Gastrocnemius medialis (tissue), 4 donors: ENCODE data around the gene SUN1. TPM values are rescaled to one million over a fixed set of nuclear protein-coding genes. Genes with fewer than 3 reads are reported as not detected.

Source experiments
- ATAC-seq, 2 donors: fragments of 150-250 bp; one replicate each; pipeline ENCODE4 v1.9.1; 2016
- DNase-seq, 2 donors: peaks; one replicate each; pipeline ENCODE4 v3.0.0-alpha.2; 2019
- H3K27ac ChIP-seq, 4 donors: fragments of 200-600 bp; sonication (generic); 1 replicate in 1 of 4; 2 replicates in 3 of 4; pipeline ENCODE4 v1.5.1; 2016 to 2018; ENCODE audit warnings: mild to moderate bottlenecking in 2 of 4, moderate library complexity in 1 of 4
- H3K27me3 ChIP-seq, 3 donors: fragments of 200-600 bp; sonication (generic) in 2 of 3; 1 replicate in 1 of 3; 2 replicates in 2 of 3; pipeline versions ENCODE4 v1.5.1 to v1.6.0; 2016 to 2019; ENCODE audit warnings: mild to moderate bottlenecking in 1 of 3, moderate library complexity in 1 of 3
- H3K36me3 ChIP-seq, 2 donors: fragments of 200-600 bp; sonication (generic) in 1 of 2; one replicate each; pipeline ENCODE4 v1.5.1; 2017 to 2018
- H3K4me1 ChIP-seq, 2 donors: fragments of 200-600 bp; sonication (generic) in 1 of 2; one replicate each; pipeline ENCODE4 v1.5.1; 2016 to 2017; ENCODE audit warnings: mild to moderate bottlenecking in 2 of 2
- H3K4me3 ChIP-seq, 4 donors: fragments of 200-600 bp; sonication (generic) in 3 of 4; 1 replicate in 1 of 4; 2 replicates in 3 of 4; pipeline ENCODE4 v1.5.1; 2016 to 2019; ENCODE audit warnings: mild to moderate bottlenecking in 2 of 4
- H3K9me3 ChIP-seq, 3 donors: fragments of 200-600 bp; sonication (generic) in 2 of 3; 1 replicate in 1 of 3; 2 replicates in 2 of 3; pipeline ENCODE4 v1.5.1; 2016 to 2019
- POLR2A ChIP-seq, 2 donors: fragments of 450-650 bp; IDR thresholded peaks; one replicate each; pipeline ENCODE4 v1.6.1; 2017; ENCODE audit warnings: antibody characterized with exemption in 2 of 2, mild to moderate bottlenecking in 2 of 2, moderate library complexity in 2 of 2
- in situ Hi-C, 4 donors: fragments of 200-750 bp; cut with MboI; loops; one replicate each; pipeline versions ENCODE4 v1.15.0 to v1.8.0; 2017; ENCODE audit warnings: low sequenced_read_pairs in 4 of 4
- intact Hi-C: fragments of 100-400 bp; cut with DNase I; formaldehyde crosslinking; loops from one replicate; pipeline ENCODE4 v1.15.1; 2023; ENCODE audit warnings: low total_unique reads
- total RNA-seq, 4 donors: library from RNA; depleted of rRNA; stranded (reverse); fragments of >200 nt; gene quantifications; one replicate each; pipeline versions ENCODE4 v1.1.0 to v1.2.3, GENCODE V29; 2016
- TF ChIP-seq, protein P1 (sequence below), 5 experiments: fragments of 450-650 bp in 3 of 5; fragments of 200-600 bp in 2 of 5; sonication (generic) in 2 of 5; IDR thresholded peaks in 4 of 5; conservative IDR thresholded peaks in 1 of 5; 1 replicate in 4 of 5; 2 replicates in 1 of 5; pipeline ENCODE4 v1.5.1; 2016 to 2019; ENCODE audit warnings: antibody characterized with exemption in 5 of 5, mild to moderate bottlenecking in 3 of 5, moderate library complexity in 3 of 5

SUN1 gene
- total RNA-seq, 4 donors from 2014 or later, result 112 to 154 (median 132) TPM

DNA sequence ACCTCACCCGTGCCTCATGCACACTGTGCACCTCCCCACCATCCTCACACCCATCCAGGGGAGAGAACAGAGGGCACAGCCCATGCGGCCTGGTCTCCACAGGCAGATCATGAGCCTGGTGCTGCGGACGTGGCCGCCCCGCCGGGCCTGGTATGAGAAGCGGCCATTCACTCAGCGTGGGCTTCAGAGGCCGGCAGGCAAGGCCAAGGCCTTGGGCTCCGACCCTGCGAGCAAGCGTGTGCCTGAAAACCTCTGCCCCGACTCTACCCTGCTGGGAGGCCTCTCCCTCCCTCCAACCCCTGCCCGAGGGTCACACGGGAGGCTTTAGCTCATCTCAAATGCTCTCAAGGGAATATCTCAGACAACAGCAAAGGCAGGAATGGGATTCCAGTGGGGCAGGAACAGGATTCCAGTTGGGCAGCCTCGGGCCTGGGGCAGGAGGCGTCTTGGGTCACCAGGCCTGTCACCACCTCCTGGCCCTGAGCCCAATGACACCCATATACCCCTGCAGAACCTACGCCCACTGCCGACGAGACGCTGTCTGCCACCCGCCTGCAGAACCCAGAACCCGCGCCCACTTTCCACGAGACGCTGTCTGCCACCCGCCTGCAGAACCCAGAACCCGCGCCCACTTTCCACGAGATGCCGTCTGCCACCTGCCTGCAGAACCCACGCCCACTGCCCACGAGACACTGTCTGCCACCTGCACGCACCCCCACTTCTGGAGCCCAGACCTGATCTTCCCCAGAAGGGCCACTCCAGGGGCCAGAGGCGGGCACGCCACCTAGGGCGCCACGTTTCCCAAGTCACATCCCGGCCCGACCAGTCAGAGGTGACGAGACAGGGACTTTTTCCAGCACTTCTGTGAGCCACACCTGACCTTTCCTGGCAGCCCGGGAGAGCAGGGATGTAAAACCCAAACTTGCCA lies 83.3 kb downstream of the SUN1 start:
- no peak overlapping the region for H3K27ac ChIP-seq
- no peaks in the 10 kb centered on the region for H3K27me3 ChIP-seq
- TF ChIP-seq POLR2A (IDR thresholded peaks at IDR 0.05), result no peak
- TF ChIP-seq, protein P1, sequence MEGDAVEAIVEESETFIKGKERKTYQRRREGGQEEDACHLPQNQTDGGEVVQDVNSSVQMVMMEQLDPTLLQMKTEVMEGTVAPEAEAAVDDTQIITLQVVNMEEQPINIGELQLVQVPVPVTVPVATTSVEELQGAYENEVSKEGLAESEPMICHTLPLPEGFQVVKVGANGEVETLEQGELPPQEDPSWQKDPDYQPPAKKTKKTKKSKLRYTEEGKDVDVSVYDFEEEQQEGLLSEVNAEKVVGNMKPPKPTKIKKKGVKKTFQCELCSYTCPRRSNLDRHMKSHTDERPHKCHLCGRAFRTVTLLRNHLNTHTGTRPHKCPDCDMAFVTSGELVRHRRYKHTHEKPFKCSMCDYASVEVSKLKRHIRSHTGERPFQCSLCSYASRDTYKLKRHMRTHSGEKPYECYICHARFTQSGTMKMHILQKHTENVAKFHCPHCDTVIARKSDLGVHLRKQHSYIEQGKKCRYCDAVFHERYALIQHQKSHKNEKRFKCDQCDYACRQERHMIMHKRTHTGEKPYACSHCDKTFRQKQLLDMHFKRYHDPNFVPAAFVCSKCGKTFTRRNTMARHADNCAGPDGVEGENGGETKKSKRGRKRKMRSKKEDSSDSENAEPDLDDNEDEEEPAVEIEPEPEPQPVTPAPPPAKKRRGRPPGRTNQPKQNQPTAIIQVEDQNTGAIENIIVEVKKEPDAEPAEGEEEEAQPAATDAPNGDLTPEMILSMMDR (IDR thresholded peaks at IDR 0.05 in 4 of 5, conservative IDR thresholded peaks at IDR 0.05 in 1 of 5), result no peak
- no peak for DNase-seq
- no peaks in the 10 kb centered on the region for H3K4me1 ChIP-seq
- in situ Hi-C loops, result no loop called here
- H3K9me3 ChIP-seq, result no peaks in the 10 kb centered on the region
- no peak overlapping the region for H3K4me3 ChIP-seq
- intact Hi-C loops, result no loop called here
- ATAC-seq, result no peak
- no peaks in the 10 kb centered on the region for H3K36me3 ChIP-seq

DNA sequence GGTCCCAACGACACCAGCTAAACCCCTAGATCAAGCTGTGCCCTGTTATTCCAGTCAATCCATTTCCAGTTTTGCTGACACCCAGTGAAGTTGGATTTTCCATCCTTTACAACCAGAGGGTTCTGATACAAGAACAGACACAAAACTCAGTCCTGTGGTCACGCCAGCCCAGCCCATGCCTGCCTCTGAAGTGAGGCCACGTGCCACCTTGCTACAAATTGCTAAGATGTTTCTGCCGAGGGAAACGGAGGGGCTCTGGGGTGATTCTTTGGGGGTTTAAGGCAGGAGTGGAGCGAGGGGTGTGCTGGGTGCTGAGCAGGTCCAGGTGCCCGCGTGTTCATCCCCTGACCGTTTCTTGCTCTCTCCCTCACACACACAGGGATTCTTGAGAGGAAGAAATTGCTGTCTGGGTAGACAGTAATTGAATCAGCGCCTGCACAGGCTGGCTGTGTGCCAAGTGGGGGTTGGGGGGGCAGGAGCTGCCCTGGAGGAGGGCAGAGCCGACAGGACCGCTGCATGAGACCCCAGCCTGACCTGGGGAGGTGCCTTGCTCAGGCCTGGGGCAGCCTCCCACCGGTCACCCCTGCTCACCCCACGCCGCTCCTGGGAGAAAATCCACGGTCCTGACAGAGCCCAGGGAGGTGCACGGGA lies 84.1 kb downstream of the SUN1 start:
- no peak overlapping the region for H3K27ac ChIP-seq
- no peak for ATAC-seq
- in situ Hi-C loops (no loop called here), intact Hi-C loops (no loop called here)
- DNase-seq, result no peak
- no peaks in the 10 kb centered on the region for H3K9me3 ChIP-seq
- no peaks in the 10 kb centered on the region for H3K4me1 ChIP-seq
- H3K4me3 ChIP-seq, result no peak overlapping the region
- H3K27me3 ChIP-seq, result no peaks in the 10 kb centered on the region
- no peak for TF ChIP-seq POLR2A (IDR thresholded peaks at IDR 0.05)
- TF ChIP-seq, protein P1 (IDR thresholded peaks at IDR 0.05 in 4 of 5, conservative IDR thresholded peaks at IDR 0.05 in 1 of 5), result no peak
- no peaks in the 10 kb centered on the region for H3K36me3 ChIP-seq

DNA sequence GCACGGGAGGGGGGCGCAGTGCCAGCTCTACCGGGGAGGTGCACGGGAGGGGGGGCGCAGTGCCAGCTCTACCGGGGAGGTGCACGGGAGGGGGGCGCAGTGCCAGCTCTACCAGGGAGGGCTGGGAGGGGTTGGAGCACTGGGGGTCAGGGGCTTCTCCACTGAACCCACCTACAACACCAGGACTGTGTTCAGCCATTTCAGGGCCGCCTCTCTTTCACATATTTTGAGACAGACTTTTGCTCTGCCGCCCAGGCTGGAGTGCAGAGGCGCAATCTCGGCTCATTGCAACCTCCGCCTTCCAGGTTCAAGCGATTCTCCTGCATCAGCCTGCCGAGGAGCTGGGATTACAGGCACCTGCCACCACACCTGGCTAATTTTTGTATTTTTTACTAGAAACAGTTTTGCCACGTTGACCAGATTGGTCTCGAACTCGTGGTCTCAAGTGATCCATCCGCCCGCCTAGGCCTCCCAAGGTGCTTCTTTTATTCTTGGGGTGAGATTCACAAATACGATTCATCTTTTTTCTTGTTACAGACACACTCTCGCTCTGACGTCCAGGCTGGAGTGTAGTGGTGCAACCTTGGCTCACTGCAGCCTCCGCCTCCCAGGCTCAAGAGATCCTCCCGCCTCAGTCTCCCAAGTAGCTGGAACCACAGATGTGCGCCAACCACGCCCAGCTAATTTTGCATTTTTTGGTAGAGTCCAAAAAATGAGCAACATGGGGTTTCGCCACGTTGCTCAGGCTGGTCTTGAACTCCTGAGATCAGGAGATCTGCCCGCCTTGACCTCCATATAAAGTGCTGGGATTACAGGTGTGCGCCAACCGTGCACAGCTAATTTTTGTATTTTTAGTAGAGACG lies 85.2 kb downstream of the SUN1 start:
- in situ Hi-C loops (no loop called here), intact Hi-C loops (no loop called here)
- Histone ChIP-seq H3K4me1 (no peaks in the 10 kb centered on the region), H3K9me3 (no peaks in the 10 kb centered on the region), H3K36me3 (no peaks in the 10 kb centered on the region), H3K27me3 (peaks cover 0 to 7% (median 0%) of the 10 kb centered on the region in 3 donors), H3K27ac (no peak overlapping the region), H3K4me3 (no peak overlapping the region)
- no peak for DNase-seq
- no peak for ATAC-seq
- TF ChIP-seq, protein P1 (IDR thresholded peaks at IDR 0.05 in 4 of 5, conservative IDR thresholded peaks at IDR 0.05 in 1 of 5), result no peak
- no peak for TF ChIP-seq POLR2A (IDR thresholded peaks at IDR 0.05)

DNA sequence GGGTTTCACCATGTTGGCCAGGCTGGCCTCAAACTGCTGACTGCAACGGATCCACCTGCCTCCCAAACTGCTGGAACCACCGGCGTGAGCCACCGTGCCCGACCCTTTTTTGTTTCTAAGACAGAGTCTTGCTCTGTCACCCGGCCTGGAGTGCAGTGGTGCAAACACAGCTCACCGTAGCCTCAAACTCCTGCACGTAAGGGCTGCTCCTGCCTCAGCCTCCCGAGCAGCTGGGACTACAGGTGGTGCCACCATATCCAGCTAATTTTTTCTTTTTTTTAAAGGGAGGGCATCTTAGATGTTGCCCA lies 85.8 kb downstream of the SUN1 start:
- TF ChIP-seq POLR2A (IDR thresholded peaks at IDR 0.05), result no peak
- TF ChIP-seq, protein P1 (IDR thresholded peaks at IDR 0.05 in 4 of 5, conservative IDR thresholded peaks at IDR 0.05 in 1 of 5), result no peak
- DNase-seq, result no peak
- intact Hi-C loops, result no loop called here

More for the DNA sequence above, 85.8 kb downstream of the SUN1 start:
- Histone ChIP-seq H3K36me3 (no peaks in the 10 kb centered on the region), H3K4me3 (no peak overlapping the region), H3K9me3 (no peaks in the 10 kb centered on the region), H3K4me1 (no peaks in the 10 kb centered on the region), H3K27ac (no peak overlapping the region), H3K27me3 (peaks cover 0 to 11% (median 0%) of the 10 kb centered on the region in 3 donors)
- in situ Hi-C loops, result no loop called here
- no peak for ATAC-seq
